B cell (primary cell): ENCODE results near the gene USP49. TPM values are rescaled to one million over a fixed set of nuclear protein-coding genes. Genes with fewer than 3 reads are reported as not detected.

Experiments used
- ATAC-seq: fragments of 200-7000 bp; cut with Tn5 transposase; one replicate; pipeline ENCODE4 v1.10.0; 2021; ENCODE audit warnings: low read depth, mild to moderate bottlenecking, moderate number of reproducible peaks, moderate library complexity
- CTCF ChIA-PET: fragments of 350-600 bp; sonication (Branson Sonifier 250); formaldehyde crosslinking; loops from one replicate; lab custom pipeline; 2021; ENCODE audit warnings: antibody characterized with exemption, inconsistent platforms; lab: Charles Lee
- POLR2A ChIA-PET: fragments of 350-600 bp; sonication (Branson Sonifier 250); formaldehyde crosslinking; loops from one replicate; lab custom pipeline; 2021; ENCODE audit warnings: antibody characterized with exemption; lab: Charles Lee
- DNase-seq: peaks from one replicate; pipeline ENCODE4 v3.0.0; 2013
- H2AFZ ChIP-seq: 2 replicates; pipeline ENCODE4 v1.6.1; 2012; ENCODE audit warnings: mild to moderate bottlenecking, low read depth, low read length; ENCODE audit not compliant: insufficient read depth, poor library complexity, severe bottlenecking
- H3K27ac ChIP-seq, 2 donors: 1 replicate in 1 of 2; 2 replicates in 1 of 2; pipeline ENCODE4 v1.5.1; 2012 to 2013; ENCODE audit warnings: low read length in 2 of 2, mild to moderate bottlenecking in 2 of 2, moderate library complexity in 1 of 2
- H3K27me3 ChIP-seq, 4 experiments: fragments of 200-600 bp in 1 of 4; sonication (generic) in 1 of 4; replicated peaks in 1 of 4; 1 replicate in 2 of 4; 2 replicates in 2 of 4; pipeline versions ENCODE4 v1.6.1 to v1.7.0; 2013 to 2016; ENCODE audit warnings: low read length in 3 of 4, mild to moderate bottlenecking in 2 of 4, mixed read lengths in 1 of 4, moderate library complexity in 1 of 4; ENCODE audit not compliant: insufficient read depth in 4 of 4, control insufficient read depth in 3 of 4; ENCODE audit errors: control extremely low read depth in 1 of 4
- H3K36me3 ChIP-seq, 2 experiments: replicated peaks in 1 of 2; 1 replicate in 1 of 2; 2 replicates in 1 of 2; pipeline versions ENCODE4 v1.6.1 to v1.7.1; 2013; ENCODE audit warnings: low read length in 1 of 2; ENCODE audit not compliant: insufficient read depth in 2 of 2, control insufficient read depth in 1 of 2; ENCODE audit errors: control extremely low read depth in 1 of 2, extremely low read depth in 1 of 2
- H3K4me1 ChIP-seq, 2 donors: fragments of 200-600 bp in 1 of 2; sonication (generic) in 1 of 2; 1 replicate in 1 of 2; 2 replicates in 1 of 2; pipeline versions ENCODE4 v1.5.1 to v1.6.1; 2013 to 2017; ENCODE audit warnings: low read length in 2 of 2; ENCODE audit not compliant: control insufficient read depth in 2 of 2, insufficient read depth in 2 of 2
- H3K4me2 ChIP-seq: replicated peaks from 2 replicates; pipeline ENCODE3; 2012; ENCODE audit warnings: mild to moderate bottlenecking, low read depth, low read length; ENCODE audit not compliant: poor library complexity, severe bottlenecking
- H3K4me3 ChIP-seq, 5 experiments: fragments of 200-600 bp in 1 of 5; sonication (generic) in 1 of 5; 1 replicate in 3 of 5; 2 replicates in 2 of 5; pipeline versions ENCODE4 v1.5.1 to v1.7.0; 2011 to 2016; ENCODE audit warnings: low read length in 4 of 5, mild to moderate bottlenecking in 4 of 5, low read depth in 2 of 5, control low read depth in 1 of 5, moderate library complexity in 1 of 5; ENCODE audit not compliant: insufficient read depth in 1 of 5; ENCODE audit errors: control extremely low read depth in 1 of 5, extremely low read depth in 1 of 5
- H3K79me2 ChIP-seq: fragments of 200-600 bp; sonication (generic); one replicate; pipeline ENCODE4 v1.6.0; 2016; ENCODE audit warnings: low read length; ENCODE audit not compliant: control insufficient read depth, insufficient read depth
- H3K9ac ChIP-seq: fragments of 200-600 bp; sonication (generic); 2 replicates; pipeline ENCODE4 v1.6.1; 2017; ENCODE audit warnings: mild to moderate bottlenecking, low read length, moderate library complexity
- H3K9me3 ChIP-seq, 3 donors: one replicate each; pipeline versions ENCODE4 v1.6.1 to v1.7.1; 2013; ENCODE audit warnings: low read length in 2 of 3; ENCODE audit not compliant: control insufficient read depth in 2 of 3, insufficient read depth in 1 of 3; ENCODE audit errors: control extremely low read depth in 1 of 3
- H4K20me1 ChIP-seq: 2 replicates; pipeline ENCODE4 v1.6.0; 2012; ENCODE audit warnings: mild to moderate bottlenecking, low read length; ENCODE audit not compliant: insufficient read depth, control insufficient read depth, poor library complexity, severe bottlenecking
- H3K27ac Mint-ChIP-seq: one replicate; pipeline ENCODE4 v1.8.0; 2021; ENCODE audit warnings: mixed read lengths
- H3K27me3 Mint-ChIP-seq: one replicate; pipeline ENCODE4 v1.8.0; 2021; ENCODE audit warnings: mixed read lengths
- H3K4me1 Mint-ChIP-seq: one replicate; pipeline ENCODE4 v1.8.0; 2021; ENCODE audit warnings: mixed read lengths
- H3K4me3 Mint-ChIP-seq: one replicate; pipeline ENCODE4 v1.8.0; 2021; ENCODE audit warnings: mixed read lengths
- H3K9me3 Mint-ChIP-seq: one replicate; pipeline ENCODE4 v1.8.0; 2022; ENCODE audit warnings: mixed read lengths; ENCODE audit not compliant: insufficient read depth
- CTCF ChIP-seq: fragments of 200-600 bp; IDR thresholded peaks from one replicate; pipeline ENCODE4 v1.8.0; 2022; ENCODE audit warnings: antibody characterized with exemption, mild to moderate bottlenecking
- EZH2 ChIP-seq: IDR thresholded peaks from 2 replicates; pipeline ENCODE4 v1.6.1; 2012; ENCODE audit warnings: borderline replicate concordance, low read depth, mild to moderate bottlenecking, moderate library complexity, low read length; ENCODE audit not compliant: insufficient read depth, poor library complexity, severe bottlenecking
- WGBS: methylation state at CpG from one replicate; pipeline ENCODE4 v1.1.5; 2013; ENCODE audit warnings: missing lambda C conversion rate; ENCODE audit not compliant: insufficient coverage; 5-methylcytosine and 5-hydroxymethylcytosine counted together
- intact Hi-C: fragments of 100-400 bp; cut with micrococcal nuclease; formaldehyde crosslinking; loops from one replicate; pipeline ENCODE4 v1.10.0; 2022
- polyA plus RNA-seq: library from polyadenylated mRNA; depleted of rRNA; stranded (reverse); fragments of >200 nt; gene quantifications from 2 replicates; pipeline ENCODE4 v1.2.3, GENCODE V29; 2012
- total RNA-seq, 2 donors: library from RNA; stranded (reverse); fragments of 120-200 nt in 1 of 2; gene quantifications; 1 replicate in 1 of 2; 2 replicates in 1 of 2; pipeline versions ENCODE4 v1.2.3 to v1.2.4, GENCODE V29; 2013 to 2022

The USP49 gene
- total and polyA plus RNA-seq, 2 donors (not counting 1 experiment from before 2014, with no cell fraction given): 2.6 to 9.9 TPM

- TF ChIP-seq EZH2 (no peak), CTCF (no peak)
- Mint-ChIP-seq H3K9me3 (no peaks in the 10 kb centered on the region), H3K27me3 (no peaks in the 10 kb centered on the region), H3K4me1 (peaks cover 23% of the 10 kb centered on the region), H3K27ac (peak overlapping the region; percentile 32), H3K4me3 (no peak overlapping the region)
- Histone ChIP-seq H3K27ac (no peak overlapping the region), H3K4me2 (no peak overlapping the region), H4K20me1 (peaks cover 27% of the 10 kb centered on the region), H3K27me3 (no peaks in the 10 kb centered on the region), H3K9ac (no peak overlapping the region), H3K36me3 (peaks cover 11 to 60% of the 10 kb centered on the region in 2 experiments), H2AFZ (no peak overlapping the region), H3K4me3 (no peak overlapping the region), H3K79me2 (peaks cover 40% of the 10 kb centered on the region), H3K9me3 (no peaks in the 10 kb centered on the region), H3K4me1 (peaks cover 11 to 12% of the 10 kb centered on the region in 2 donors)
- DNase-seq: no peak
- ATAC-seq: no peak
- ChIA-PET POLR2A (no interaction called here), CTCF (interaction anchor here (0.6 to 8.7 kb wide), 3 partner anchors 11 to 645 kb away, joined by 3 to 128 read pairs (median 16); no protein-coding TSS in a partner anchor)
- 97% methylated on average over 6 of the region's 6 CpGs for WGBS
- intact Hi-C loops: no loop called here
Measured at GRCh38 chr6:41927253-41927652, 32.1 kb upstream of the USP49 start.

- Histone ChIP-seq H3K27me3 (no peaks in the 10 kb centered on the region), H3K4me2 (peak overlapping the region; percentile 93), H3K9ac (peak overlapping the region; percentile 96), H3K27ac (peak overlapping the region in 1 of 2 donors; percentile 96), H4K20me1 (peaks cover 3% of the 10 kb centered on the region), H3K36me3 (peaks cover 1 to 14% of the 10 kb centered on the region in 2 experiments), H3K79me2 (peaks cover 73% of the 10 kb centered on the region), H3K4me1 (peaks cover 26 to 29% of the 10 kb centered on the region in 2 donors), H2AFZ (peak overlapping the region; percentile 98), H3K4me3 (peak overlapping the region; percentile 67 to 99 (median 91)), H3K9me3 (no peaks in the 10 kb centered on the region)
- intact Hi-C loops: no loop called here
- TF ChIP-seq EZH2: no peak
- no peak for TF ChIP-seq CTCF
- H3K4me3 Mint-ChIP-seq: peak overlapping the region; percentile 98
- ATAC-seq: no peak
- H3K9me3 Mint-ChIP-seq: no peaks in the 10 kb centered on the region
- no peaks in the 10 kb centered on the region for H3K27me3 Mint-ChIP-seq
- peak overlapping the region; percentile 98 for H3K27ac Mint-ChIP-seq
- WGBS: 9% methylated on average over 4 of the region's 7 CpGs
- POLR2A ChIA-PET: interaction anchor here (0.9 kb wide), 1 partner anchor 14 kb away, joined by 3 read pairs; no protein-coding TSS in a partner anchor
- H3K4me1 Mint-ChIP-seq: peaks cover 47% of the 10 kb centered on the region
- no peak for DNase-seq
- CTCF ChIA-PET: interaction anchor here (0.6 to 8.7 kb wide), 9 partner anchors 10 to 134 kb away, joined by 3 to 128 read pairs (median 23); partner anchors contain the start of genes TAF8 and TOMM6
Measured at GRCh38 chr6:41922154-41922553, 27.0 kb upstream of the USP49 start.
